SK-N-SH (cell line): Measurements from ENCODE around the gene CFAP97D1. TPM values are rescaled to one million over a fixed set of nuclear protein-coding genes. Genes with fewer than 3 reads are reported as not detected.

Experiments
- CTCF ChIA-PET: fragments of 300-600, 350-600 bp; formaldehyde crosslinking; extraction: SDS; loops from one replicate; lab custom pipeline; 2021; lab: Yijun Ruan, JAX
- POLR2A ChIA-PET: fragments of 350-600 bp; sonication (Branson Sonifier 250); formaldehyde crosslinking; extraction: SDS; loops from one replicate; lab custom pipeline; 2020; ENCODE audit warnings: antibody characterized with exemption, inconsistent platforms; lab: Yijun Ruan, JAX
- DNase-seq: peaks from one replicate; pipeline ENCODE4 v3.0.0; 2012
- H2AFZ ChIP-seq: fragments of 200-600 bp; sonication (generic); 2 replicates; pipeline ENCODE4 v1.8.1; 2016; ENCODE audit warnings: antibody characterized with exemption, mild to moderate bottlenecking, low read depth
- H3F3A ChIP-seq: fragments of 200-600 bp; sonication (generic); replicated peaks from 2 replicates; pipeline ENCODE3; 2016; ENCODE audit warnings: antibody characterized with exemption, mild to moderate bottlenecking; ENCODE audit not compliant: insufficient read depth
- H3K27ac ChIP-seq, 2 experiments: fragments of 200-500 bp in 1 of 2; fragments of 200-600 bp in 1 of 2; sonication (Bioruptor generic) in 1 of 2; sonication (generic), shearing (Covaris generic) in 1 of 2; 2 replicates each; pipeline versions ENCODE4 v1.5.1 to v1.6.1; 2014 to 2016; ENCODE audit warnings: low read depth in 2 of 2, inconsistent platforms in 1 of 2, low read length in 1 of 2, mild to moderate bottlenecking in 1 of 2, mixed read lengths in 1 of 2
- H3K27me3 ChIP-seq: fragments of 200-600 bp; sonication (generic), shearing (Covaris generic); 2 replicates; pipeline ENCODE4 v1.6.1; 2016; ENCODE audit warnings: mixed run types; ENCODE audit not compliant: insufficient read depth
- H3K36me3 ChIP-seq, 2 experiments: fragments of 200-500 bp in 1 of 2; fragments of 200-600 bp in 1 of 2; sonication (Bioruptor generic) in 1 of 2; sonication (generic) in 1 of 2; replicated peaks in 1 of 2; 2 replicates each; pipeline versions ENCODE3 to v1.5.1; 2014 to 2016; ENCODE audit warnings: low read length in 1 of 2, mild to moderate bottlenecking in 1 of 2; ENCODE audit not compliant: insufficient read depth in 2 of 2, control insufficient read depth in 1 of 2
- H3K4me1 ChIP-seq, 2 experiments: fragments of 200-500 bp in 1 of 2; fragments of 200-600 bp in 1 of 2; sonication (Bioruptor generic) in 1 of 2; sonication (generic), shearing (Covaris generic) in 1 of 2; 2 replicates each; pipeline versions ENCODE4 v1.5.1 to v1.6.1; 2014 to 2016; ENCODE audit warnings: low read depth in 1 of 2, low read length in 1 of 2, mixed run types in 1 of 2; ENCODE audit not compliant: insufficient read depth in 2 of 2, control insufficient read depth in 1 of 2
- H3K4me2 ChIP-seq: fragments of 200-600 bp; sonication (generic), shearing (Covaris generic); 2 replicates; pipeline ENCODE4 v1.6.1; 2017; ENCODE audit warnings: mixed run types
- H3K4me3 ChIP-seq, 2 experiments: fragments of 200-500 bp in 1 of 2; fragments of 200-600 bp in 1 of 2; sonication (Bioruptor generic) in 1 of 2; sonication (generic), shearing (Covaris generic) in 1 of 2; 2 replicates each; pipeline versions ENCODE4 v1.5.1 to v1.8.1; 2014 to 2016; ENCODE audit warnings: low read depth in 2 of 2, inconsistent platforms in 1 of 2, low read length in 1 of 2, mild to moderate bottlenecking in 1 of 2, mixed read lengths in 1 of 2, moderate library complexity in 1 of 2
- H3K79me2 ChIP-seq: fragments of 200-600 bp; sonication (generic); 2 replicates; pipeline ENCODE4 v1.8.1; 2017; ENCODE audit warnings: mild to moderate bottlenecking; ENCODE audit not compliant: insufficient read depth
- H3K9ac ChIP-seq: fragments of 200-600 bp; sonication (generic); 2 replicates; pipeline ENCODE4 v1.6.1; 2017; ENCODE audit warnings: mixed run types
- H3K9me2 ChIP-seq: fragments of 200-600 bp; sonication (generic); 2 replicates; pipeline ENCODE4 v1.6.1; 2017; ENCODE audit warnings: mixed run types
- H3K9me3 ChIP-seq: fragments of 200-600 bp; sonication (generic); 2 replicates; pipeline ENCODE4 v1.6.1; 2017; ENCODE audit warnings: mixed run types, mild to moderate bottlenecking, moderate library complexity
- H4K20me1 ChIP-seq: fragments of 200-600 bp; sonication (generic); 2 replicates; pipeline ENCODE4 v1.6.1; 2017; ENCODE audit warnings: mild to moderate bottlenecking, mixed run types; ENCODE audit not compliant: insufficient read depth
- CTCF ChIP-seq: fragments of 200-600 bp; sonication (generic); IDR thresholded peaks from 2 replicates; pipeline ENCODE4 v1.6.1; 2017; ENCODE audit warnings: antibody characterized with exemption, mild to moderate bottlenecking, moderate library complexity
- ELF1 ChIP-seq: IDR thresholded peaks from 2 replicates; pipeline ENCODE4 v1.4.0; 2012
- EP300 ChIP-seq, 2 experiments: IDR thresholded peaks; 2 replicates each; pipeline versions ENCODE4 v1.4.0 to v1.6.1; 2012; ENCODE audit warnings: borderline replicate concordance in 1 of 2, low read depth in 1 of 2, low read length in 1 of 2
- EZH2phosphoT487 ChIP-seq: fragments of 200-600 bp; sonication (generic); IDR thresholded peaks from 2 replicates; pipeline ENCODE4 v1.6.1; 2017; ENCODE audit warnings: low read depth, mixed run types, mild to moderate bottlenecking, antibody characterized with exemption, moderate library complexity, borderline replicate concordance
- FOSL2 ChIP-seq: IDR thresholded peaks from 2 replicates; pipeline ENCODE4 v1.4.0; 2012; ENCODE audit warnings: low read depth, mild to moderate bottlenecking, moderate library complexity, borderline replicate concordance
- FOXJ3 ChIP-seq: sonication (generic); formaldehyde crosslinking; IDR thresholded peaks from 2 replicates; pipeline ENCODE4 v1.5.1; 2020; ENCODE audit warnings: mild to moderate bottlenecking, missing genetic modification reagents
- GABPA ChIP-seq: IDR thresholded peaks from 2 replicates; pipeline ENCODE4 v1.4.0; 2012; ENCODE audit warnings: low read depth, mild to moderate bottlenecking
- GATA2 ChIP-seq: sonication (generic); formaldehyde crosslinking; IDR thresholded peaks from 2 replicates; pipeline ENCODE4 v1.5.0; 2020; ENCODE audit warnings: mild to moderate bottlenecking, missing genetic modification reagents
- JUND ChIP-seq: IDR thresholded peaks from 2 replicates; pipeline ENCODE4 v1.4.0; 2012
- MEF2A ChIP-seq: IDR thresholded peaks from 2 replicates; pipeline ENCODE4 v1.4.0; 2012; ENCODE audit warnings: low read depth, borderline replicate concordance
- MXI1 ChIP-seq: IDR thresholded peaks from 2 replicates; pipeline ENCODE4 v1.6.1; 2012; ENCODE audit warnings: mild to moderate bottlenecking, low read depth, low read length, improper control_type of control experiment
- NRF1 ChIP-seq: IDR thresholded peaks from 2 replicates; pipeline ENCODE4 v1.6.1; 2012; ENCODE audit warnings: low read depth, mild to moderate bottlenecking, low read length
- POLR2AphosphoS5 ChIP-seq: IDR thresholded peaks from 2 replicates; pipeline ENCODE4 v1.6.1; 2012; ENCODE audit warnings: low read depth, low read length
- RAD21 ChIP-seq: IDR thresholded peaks from 2 replicates; pipeline ENCODE4 v1.6.1; 2012; ENCODE audit warnings: mild to moderate bottlenecking, low read length
- SIN3A ChIP-seq: IDR thresholded peaks from 2 replicates; pipeline ENCODE4 v1.6.1; 2012; ENCODE audit warnings: low read depth, mild to moderate bottlenecking, low read length, moderate library complexity, borderline replicate concordance
- SMC3 ChIP-seq: IDR thresholded peaks from 2 replicates; pipeline ENCODE4 v1.6.1; 2012; ENCODE audit warnings: low read depth, low read length, improper control_type of control experiment
- TCF12 ChIP-seq: IDR thresholded peaks from 2 replicates; pipeline ENCODE4 v1.4.0; 2012
- TEAD4 ChIP-seq: IDR thresholded peaks from 2 replicates; pipeline ENCODE4 v1.4.0; 2012; ENCODE audit warnings: mild to moderate bottlenecking, borderline replicate concordance; ENCODE audit not compliant: insufficient read depth
- USF2 ChIP-seq: fragments of 150-350 bp; IDR thresholded peaks from 2 replicates; pipeline ENCODE4 v1.6.1; 2017; ENCODE audit warnings: antibody characterized with exemption, low read length, low read depth, borderline replicate concordance
- WGBS: methylation state at CpG from one replicate; pipeline ENCODE4 v1.1.6; 2017; ENCODE audit warnings: low lambda C conversion rate; 5-methylcytosine and 5-hydroxymethylcytosine counted together
- polyA plus RNA-seq, 3 experiments: library from polyadenylated mRNA; depleted of rRNA; stranded (reverse); fragments of >200 nt; gene quantifications; 2 replicates each; pipeline ENCODE4 v1.2.3, GENCODE V29; 2012
- TF ChIP-seq, protein P1 (sequence below): IDR thresholded peaks from 2 replicates; pipeline ENCODE4 v1.4.0; 2012; ENCODE audit warnings: low read depth, borderline replicate concordance
- TF ChIP-seq, protein P2 (sequence below): fragments of 150-350 bp; IDR thresholded peaks from 2 replicates; pipeline ENCODE4 v1.6.1; 2016; ENCODE audit warnings: mild to moderate bottlenecking, low read depth, low read length
- TF ChIP-seq, protein P3 (sequence below): IDR thresholded peaks from 2 replicates; pipeline ENCODE4 v1.4.0; 2012; ENCODE audit warnings: low read depth, borderline replicate concordance

The CFAP97D1 gene
- polyA plus RNA-seq, 1 of the 3 experiments (the other 2 are of a cell fraction), result 0.02 TPM

GRCh38 chr17:43832976-43833829 is 53.0 kb downstream of the CFAP97D1 start, which contains the start of gene MPP3 (continued):
- TF ChIP-seq CTCF (no peak), SIN3A (no peak), TCF12 (no peak), EP300 (IDR thresholded peaks at IDR 0.05; ENCODE audit: borderline replicate concordance in 1 of 2, low read depth in 1 of 2, low read length in 1 of 2) (no peak), POLR2AphosphoS5 (peak; percentile 52; the same call in 1 of the 2 replicates), SMC3 (no peak), ELF1 (no peak), TEAD4 (no peak)
- TF ChIP-seq, protein P1, sequence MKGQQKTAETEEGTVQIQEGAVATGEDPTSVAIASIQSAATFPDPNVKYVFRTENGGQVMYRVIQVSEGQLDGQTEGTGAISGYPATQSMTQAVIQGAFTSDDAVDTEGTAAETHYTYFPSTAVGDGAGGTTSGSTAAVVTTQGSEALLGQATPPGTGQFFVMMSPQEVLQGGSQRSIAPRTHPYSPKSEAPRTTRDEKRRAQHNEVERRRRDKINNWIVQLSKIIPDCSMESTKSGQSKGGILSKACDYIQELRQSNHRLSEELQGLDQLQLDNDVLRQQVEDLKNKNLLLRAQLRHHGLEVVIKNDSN, result no peak

GRCh38 chr17:43834106-43834505 is 53.9 kb downstream of the CFAP97D1 start:
- Histone ChIP-seq H2AFZ (no peak overlapping the region), H3F3A (peaks cover 3% of the 10 kb centered on the region), H3K9ac (no peak overlapping the region), H3K4me3 (no peak overlapping the region), H3K9me2 (no peaks in the 10 kb centered on the region), H3K9me3 (no peaks in the 10 kb centered on the region), H4K20me1 (no peaks in the 10 kb centered on the region), H3K79me2 (peaks cover 10% of the 10 kb centered on the region; the same call in 1 of the 2 replicates), H3K4me2 (0 out of 2 replicates have a peak overlapping the region, but pooled peaks have one; percentile 93), H3K36me3 (peaks cover 9 to 13% of the 10 kb centered on the region in 2 experiments), H3K27me3 (no peaks in the 10 kb centered on the region), H3K27ac (no peak overlapping the region), H3K4me1 (peaks cover 0 to 9% of the 10 kb centered on the region in 2 experiments; a peak in 1 of 4 replicates)
- ChIA-PET CTCF (interaction anchor here (0.8 to 3.7 kb wide), 4 partner anchors 9 to 257 kb away, joined by 3 to 33 read pairs (median 3); partner anchors contain the start of gene CD300LG), POLR2A (interaction anchor here (1.7 kb wide), 1 partner anchor 15 kb away, joined by 4 read pairs; no protein-coding TSS in a partner anchor)
- no peak for DNase-seq
- WGBS, result 68% methylated on average over 2 of the region's 2 CpGs
- TF ChIP-seq FOSL2 (no peak), ELF1 (no peak), FOXJ3 (no peak), RAD21 (no peak), NRF1 (no peak), GABPA (no peak), POLR2AphosphoS5 (no peak), GATA2 (CRISPR knock-in tag) (no peak), TCF12 (no peak), MEF2A (no peak), EP300 (IDR thresholded peaks at IDR 0.05; ENCODE audit: borderline replicate concordance in 1 of 2, low read depth in 1 of 2, low read length in 1 of 2) (no peak), USF2 (no peak), JUND (no peak), EZH2phosphoT487 (no peak), MXI1 (no peak)
- TF ChIP-seq, protein P2, sequence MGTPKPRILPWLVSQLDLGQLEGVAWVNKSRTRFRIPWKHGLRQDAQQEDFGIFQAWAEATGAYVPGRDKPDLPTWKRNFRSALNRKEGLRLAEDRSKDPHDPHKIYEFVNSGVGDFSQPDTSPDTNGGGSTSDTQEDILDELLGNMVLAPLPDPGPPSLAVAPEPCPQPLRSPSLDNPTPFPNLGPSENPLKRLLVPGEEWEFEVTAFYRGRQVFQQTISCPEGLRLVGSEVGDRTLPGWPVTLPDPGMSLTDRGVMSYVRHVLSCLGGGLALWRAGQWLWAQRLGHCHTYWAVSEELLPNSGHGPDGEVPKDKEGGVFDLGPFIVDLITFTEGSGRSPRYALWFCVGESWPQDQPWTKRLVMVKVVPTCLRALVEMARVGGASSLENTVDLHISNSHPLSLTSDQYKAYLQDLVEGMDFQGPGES, result no peak
- TF ChIP-seq, protein P3, sequence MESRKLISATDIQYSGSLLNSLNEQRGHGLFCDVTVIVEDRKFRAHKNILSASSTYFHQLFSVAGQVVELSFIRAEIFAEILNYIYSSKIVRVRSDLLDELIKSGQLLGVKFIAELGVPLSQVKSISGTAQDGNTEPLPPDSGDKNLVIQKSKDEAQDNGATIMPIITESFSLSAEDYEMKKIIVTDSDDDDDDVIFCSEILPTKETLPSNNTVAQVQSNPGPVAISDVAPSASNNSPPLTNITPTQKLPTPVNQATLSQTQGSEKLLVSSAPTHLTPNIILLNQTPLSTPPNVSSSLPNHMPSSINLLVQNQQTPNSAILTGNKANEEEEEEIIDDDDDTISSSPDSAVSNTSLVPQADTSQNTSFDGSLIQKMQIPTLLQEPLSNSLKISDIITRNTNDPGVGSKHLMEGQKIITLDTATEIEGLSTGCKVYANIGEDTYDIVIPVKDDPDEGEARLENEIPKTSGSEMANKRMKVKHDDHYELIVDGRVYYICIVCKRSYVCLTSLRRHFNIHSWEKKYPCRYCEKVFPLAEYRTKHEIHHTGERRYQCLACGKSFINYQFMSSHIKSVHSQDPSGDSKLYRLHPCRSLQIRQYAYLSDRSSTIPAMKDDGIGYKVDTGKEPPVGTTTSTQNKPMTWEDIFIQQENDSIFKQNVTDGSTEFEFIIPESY, result no peak
- TF ChIP-seq, protein P1, result no peak
